DLD1 (cell line): Measurements from ENCODE around the gene GNB2.

Source experiments
- in situ Hi-C: cut with HindIII; loops from 2 replicates; pipeline ENCODE4 v1.10.0; 2017; ENCODE audit warnings: low sequenced_read_pairs

Gene GNB2

DNA sequence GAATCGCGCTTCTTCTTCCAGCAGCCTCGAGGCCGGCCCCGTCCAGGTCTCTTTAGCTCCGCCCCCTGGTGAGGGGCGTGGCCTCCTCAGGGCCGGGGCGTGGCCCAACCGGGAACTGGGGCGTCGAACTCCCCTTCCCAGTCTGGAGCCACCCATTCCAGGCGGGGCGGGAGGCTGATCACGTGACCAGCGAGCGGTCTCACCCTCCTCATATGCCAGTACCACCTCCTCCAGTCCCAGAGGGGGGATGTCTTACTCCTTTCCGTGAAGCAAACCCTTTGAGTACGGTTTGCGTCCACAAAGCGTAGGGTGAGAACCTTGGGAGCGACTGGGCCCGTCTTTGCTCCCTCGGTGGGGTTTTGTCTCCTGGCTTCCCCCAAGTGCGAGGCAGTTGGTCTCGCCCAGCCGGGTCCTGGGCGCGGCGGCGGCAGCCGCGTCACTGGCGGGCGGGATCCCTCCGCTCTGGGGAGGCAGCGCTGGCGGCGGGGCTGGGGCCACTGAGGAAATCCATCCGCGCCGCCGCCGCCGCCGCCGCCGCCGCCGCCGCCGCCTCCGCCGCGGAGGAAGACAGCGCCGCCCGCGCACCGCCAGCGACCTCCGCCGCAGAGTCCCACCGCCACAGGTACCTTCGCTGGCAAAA is at the start of gene GNB2:
Gene GNB2 (plus strand): TSS at position 439 of the 640 bp plus-strand sequence. CDS start 2,526 bp downstream, outside the sequence.
- in situ Hi-C loops = no loop called here

DNA sequence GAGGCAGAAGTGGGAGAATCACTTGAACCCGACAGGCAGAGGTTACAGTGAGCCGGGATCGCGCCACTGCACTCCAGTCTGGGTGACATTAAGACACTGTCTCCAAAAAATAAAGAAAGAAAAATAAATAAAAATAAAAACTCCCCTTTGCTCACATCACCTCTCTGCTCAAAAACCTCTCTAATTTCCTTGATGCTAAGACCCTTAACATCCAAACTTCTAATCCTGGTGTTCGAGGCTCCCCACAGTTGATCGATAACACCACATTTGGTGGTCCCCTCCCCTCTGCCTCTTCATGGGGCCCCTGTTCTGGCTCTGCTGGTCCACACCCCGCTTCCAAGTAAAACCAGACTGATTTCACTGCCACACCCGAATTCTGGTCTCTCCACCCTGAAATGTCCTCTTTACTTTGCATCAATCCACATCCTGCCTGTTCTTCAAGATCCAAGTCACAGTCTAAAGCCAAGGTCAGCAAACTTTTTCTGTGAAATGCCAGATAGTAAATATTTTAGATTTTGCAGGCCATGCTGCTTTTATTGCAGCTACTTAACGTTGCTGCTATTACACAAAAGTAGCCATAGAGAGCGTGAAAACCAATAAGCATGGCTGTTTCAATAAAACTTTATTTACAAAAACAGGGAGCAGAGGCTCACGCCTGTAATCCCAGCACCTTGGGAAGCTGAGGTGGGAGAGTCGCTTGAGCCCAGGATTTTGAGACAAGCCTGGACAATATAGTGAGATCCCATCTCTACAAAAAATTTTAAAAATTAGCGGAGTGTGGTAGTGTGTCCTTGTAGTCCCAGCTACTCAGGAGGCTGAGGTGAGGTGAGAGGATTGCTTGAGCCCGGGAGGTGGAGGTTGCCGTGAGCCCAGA is 49.4 kb upstream of the GNB2 start:
- in situ Hi-C loops = no loop called here

DNA sequence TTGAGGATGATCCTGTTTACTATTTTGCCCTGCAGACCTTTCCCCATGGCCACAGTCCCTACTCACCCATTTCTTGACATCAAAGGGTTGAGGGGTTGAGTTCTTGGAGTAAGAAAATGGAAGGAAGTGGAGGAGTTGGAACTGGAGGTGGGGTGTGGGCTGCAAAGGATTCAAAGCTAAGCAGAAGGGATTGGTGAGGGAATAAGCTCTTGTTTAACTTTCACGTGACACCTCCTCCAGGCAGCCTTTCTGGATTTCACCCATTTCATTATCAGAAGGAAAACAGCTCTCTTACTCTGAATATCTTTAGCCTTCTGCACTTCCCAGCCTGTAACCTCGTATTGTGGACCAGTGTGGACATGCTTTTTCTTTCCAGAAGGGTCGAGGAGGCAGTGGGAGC is 47.5 kb upstream of the GNB2 start:
- in situ Hi-C loops = no loop called here

DNA sequence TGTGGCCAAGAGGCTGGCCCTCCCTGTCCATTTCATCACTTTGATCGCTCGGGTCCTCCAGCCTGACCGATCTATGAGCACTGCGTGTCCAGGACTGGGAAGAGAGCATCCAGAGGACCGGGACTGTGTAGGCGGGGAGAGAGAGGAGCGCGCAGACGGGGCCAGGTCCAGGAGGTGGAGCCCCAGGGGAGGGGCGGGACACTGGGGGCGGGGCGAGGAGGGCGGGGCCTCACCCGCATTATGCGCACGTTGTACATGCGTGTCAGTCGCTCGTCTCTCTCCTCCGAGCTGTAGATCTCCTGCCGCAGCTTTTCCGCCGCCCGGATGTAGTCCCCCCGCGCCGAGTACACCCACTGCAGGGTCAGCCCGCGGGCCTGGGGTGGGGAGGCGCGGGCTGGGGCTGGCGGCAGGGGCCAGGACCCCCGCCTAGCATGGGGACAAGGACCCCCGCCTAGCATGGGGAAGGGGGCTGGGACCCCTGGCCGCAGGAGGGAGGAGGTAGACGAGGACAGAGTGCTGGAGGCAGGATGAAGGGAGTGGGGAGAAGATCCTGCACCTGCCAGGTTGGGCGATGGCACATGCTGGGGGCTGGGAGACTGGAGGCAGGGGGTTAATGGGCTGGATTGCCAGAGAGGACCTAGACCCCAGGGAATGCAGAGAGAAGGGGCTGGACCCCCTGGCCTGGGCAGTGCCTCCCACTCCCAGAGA is 46.9 kb upstream of the GNB2 start:
- in situ Hi-C loops = no loop called here

DNA sequence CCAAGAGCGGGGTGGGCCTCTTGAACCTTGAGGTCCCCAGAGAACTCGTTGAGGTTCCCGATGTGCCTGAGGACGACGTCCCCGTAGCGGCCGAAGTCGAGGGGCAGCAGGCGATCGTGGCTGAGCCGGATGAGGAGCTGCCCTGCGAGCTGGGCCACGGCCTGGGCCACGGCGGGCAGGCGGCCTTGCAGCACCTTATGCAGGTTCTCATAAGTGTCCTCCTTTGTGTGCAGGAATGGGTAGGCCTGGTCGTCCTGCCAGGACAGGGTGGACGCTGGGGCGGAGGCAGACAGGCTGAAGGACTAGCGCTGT is 46.3 kb upstream of the GNB2 start:
- in situ Hi-C loops = no loop called here

DNA sequence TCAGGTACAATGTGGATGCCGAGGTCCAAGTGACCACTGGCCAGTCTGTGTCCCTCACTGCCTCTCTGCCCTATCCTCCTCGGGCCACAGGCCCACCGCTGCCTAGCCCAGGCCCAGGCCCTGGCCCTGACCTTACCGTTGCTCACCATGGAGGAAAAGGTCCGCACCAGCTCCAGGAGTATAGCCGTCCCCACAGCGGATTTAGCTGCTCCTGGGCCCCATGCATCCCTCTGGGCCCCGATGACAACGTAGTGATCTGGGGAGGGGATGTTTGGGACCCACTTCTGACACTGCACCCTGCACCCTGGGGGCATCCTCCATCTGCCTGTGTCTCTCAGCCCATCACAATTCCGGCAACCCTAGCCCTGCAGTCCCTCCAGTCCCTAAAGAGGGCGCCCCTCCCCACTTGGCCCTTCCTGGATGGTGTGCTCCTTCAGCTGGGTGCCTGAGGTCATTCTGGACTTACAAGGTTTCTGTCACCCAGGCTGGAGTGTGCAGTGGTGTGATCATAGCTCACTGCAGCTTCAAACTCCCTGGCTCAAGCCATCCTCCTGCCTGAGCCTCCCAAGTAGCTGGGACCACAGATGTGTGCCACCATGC is 44.3 kb upstream of the GNB2 start:
- in situ Hi-C loops = no loop called here

DNA sequence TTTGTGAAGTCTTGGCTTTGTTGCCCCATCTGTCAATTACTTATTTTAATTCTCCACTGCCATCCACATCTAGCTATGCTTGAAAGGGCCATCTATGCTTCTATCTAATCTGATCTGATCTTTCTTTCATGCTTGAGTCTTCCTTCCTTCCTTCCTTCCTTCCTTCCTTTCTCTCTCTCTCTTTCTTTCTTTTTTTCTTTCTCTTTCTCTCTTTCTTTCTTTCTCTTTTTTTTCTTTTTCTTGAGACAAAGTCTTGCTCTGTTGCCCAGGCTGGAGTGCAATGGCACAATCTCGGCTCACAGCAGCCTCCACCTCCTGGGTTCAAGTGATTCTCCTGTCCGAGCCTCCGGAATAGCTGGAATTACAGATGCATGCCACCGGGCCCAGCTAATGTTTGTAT is 43.5 kb upstream of the GNB2 start:
- in situ Hi-C loops = no loop called here

DNA sequence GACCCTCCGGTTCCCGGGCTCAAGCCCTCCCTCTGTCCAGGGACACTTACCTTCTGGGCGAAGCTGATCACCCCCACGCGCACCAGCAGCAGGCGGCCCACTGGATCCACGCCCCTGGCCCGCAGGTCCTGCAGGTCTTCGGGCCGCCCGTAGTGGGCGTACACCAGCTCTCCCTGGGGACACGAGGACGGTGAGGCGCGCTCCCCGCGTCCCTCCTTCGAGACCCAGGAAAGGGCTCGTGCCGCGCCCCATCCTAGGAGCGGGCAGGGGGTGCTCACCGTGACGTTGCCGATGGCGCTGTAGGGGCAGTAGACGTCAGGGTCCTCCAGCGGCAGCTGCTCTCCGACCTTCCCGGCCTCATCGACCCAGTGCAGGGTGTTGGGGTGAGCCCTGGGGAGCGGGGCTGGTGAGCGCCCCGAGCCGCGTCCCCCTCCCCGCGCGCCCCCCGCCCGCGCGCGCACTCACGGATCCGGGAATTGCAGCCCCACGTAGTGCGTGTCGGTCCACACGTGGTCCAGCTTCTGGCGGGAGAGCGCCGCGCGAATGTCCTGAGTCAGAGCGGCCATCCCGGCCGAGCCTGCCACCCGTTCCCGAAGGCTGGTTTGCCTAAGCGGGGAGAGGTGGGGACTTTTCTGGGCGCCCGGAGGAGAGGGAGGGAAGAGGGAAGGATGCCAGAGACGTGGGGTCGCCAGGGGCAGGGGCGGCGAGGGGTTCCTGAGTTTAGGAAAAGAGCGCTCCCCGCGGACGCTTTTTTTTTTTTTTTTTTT is 40.4 kb upstream of the GNB2 start:
- in situ Hi-C loops = no loop called here

DNA sequence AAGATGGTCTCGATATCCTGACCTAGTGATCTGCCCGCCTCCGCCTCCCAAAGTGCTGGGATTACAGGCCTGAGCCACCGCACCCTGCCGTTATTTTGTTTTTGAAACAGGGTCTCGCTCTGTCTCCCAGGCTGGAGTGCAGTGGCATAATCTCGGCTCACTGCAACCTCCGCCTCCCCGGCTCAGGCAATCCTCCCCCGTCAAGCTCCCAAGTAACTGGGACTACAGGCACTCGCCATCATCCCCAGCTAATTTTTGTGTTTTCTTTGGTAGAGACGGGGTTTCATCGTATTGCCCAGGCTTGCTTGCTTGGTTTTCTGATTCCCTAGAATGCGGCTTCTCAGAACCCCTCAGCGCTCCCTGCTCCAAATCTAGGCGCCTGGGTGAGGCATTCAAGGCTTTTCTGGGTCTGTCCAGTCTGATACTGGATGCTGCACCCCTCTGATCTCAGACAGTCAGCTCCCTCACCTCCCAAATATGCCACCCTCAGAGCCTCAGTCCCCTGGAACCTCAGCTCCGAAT is 33.5 kb upstream of the GNB2 start:
- in situ Hi-C loops = no loop called here

DNA sequence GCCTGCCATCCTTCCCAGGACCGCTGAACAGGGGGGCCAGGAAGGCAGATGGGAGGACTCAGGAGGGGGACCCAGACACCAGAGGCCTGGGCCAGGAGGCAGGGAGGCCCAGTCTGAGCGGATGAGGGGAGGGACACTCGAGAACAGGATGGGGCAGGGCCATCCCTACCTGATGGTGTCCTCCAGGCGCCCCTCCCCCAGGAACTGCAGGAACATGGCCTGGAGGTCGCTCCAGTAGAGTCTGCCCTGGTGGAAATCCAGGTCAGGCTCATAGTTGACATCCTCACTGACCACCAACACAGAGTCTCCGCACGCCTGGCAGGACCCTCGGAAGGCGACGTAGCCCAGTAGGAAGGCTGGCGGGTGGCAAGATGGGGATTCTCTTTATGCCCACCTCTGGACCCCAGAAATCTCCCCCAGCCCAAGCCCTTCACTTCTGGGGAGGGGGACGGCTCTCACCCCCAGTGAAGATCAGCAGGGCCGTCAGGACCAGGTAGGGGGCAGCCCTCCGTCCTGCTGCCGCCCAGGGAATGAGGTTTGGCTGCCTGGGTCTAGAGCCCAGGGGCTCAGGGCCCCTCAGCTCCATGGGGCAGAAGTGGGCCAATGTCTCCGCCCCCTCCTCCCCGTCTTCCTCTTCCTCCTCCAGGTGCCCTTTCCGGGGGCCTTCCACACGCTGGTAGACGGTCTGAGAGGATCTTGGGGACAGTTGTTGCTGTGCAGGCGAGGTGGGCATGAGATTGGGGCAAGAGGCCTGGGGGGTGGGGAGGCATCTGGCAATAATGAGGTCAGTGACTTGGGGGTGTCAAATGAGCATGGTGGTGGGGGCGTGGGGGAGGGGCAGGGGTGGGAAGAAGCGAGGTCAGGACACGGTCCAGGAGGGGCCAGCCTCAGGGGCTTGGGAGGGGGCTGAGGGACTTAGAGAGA is 32.8 kb upstream of the GNB2 start:
- in situ Hi-C loops = no loop called here

DNA sequence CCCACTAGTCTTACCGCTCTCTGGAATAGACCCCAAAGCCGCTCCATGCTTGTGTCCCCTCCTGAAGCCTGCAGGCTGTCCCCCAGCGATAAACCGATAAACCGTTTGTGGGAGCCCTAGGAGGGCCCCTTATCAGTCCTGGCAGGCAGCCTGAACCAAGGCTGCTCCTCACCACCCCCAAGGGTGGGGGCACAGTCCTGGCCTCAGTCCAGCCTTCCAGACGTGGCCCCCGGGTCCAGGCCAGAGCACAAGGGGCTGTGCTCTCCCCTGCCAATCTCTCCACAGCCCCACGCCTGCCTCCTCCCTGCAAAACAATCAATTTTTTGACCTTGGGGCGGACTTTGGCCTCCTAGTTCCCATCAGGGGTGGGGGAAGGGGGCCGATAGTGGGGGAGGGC is 32.1 kb upstream of the GNB2 start, which contains the start of gene TFR2:
Gene TFR2 (minus strand): TSS at position 90 of the 397 bp plus-strand sequence. CDS start 43 bp downstream, at position 47.
- in situ Hi-C loops = no loop called here

DNA sequence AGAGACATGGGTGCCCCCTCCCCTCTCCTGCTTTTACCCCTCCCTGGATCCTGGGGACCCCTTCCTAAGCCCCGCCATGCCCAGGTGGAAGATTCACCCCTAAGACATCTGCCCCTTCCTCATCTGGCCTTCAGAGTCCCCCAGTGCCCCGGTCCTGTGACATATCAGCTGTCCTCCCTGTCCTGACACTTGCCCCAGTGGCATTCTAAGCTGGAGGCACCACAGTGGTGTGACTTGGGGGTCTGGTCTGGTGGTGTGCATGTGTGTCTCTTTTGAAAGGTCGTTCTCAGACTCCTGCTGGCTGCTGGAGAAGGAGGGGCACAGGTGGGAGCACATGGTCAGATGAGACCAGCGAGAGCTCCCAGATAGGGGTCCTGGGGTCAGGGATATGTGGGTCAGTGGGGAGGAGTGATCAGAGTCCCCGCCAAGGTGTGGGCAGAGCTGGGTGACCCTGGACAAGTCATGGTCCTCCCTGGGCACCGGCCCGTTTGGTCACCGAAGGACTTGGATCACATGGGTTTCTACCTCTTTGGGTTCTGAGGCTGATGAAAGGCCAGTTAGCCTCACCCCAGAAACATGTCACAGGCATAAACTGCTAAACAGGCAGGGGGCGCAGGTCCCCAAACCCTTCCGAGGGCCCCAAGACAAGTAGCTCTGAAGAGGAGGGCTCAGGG is 31.5 kb upstream of the GNB2 start:
- in situ Hi-C loops = no loop called here

DNA sequence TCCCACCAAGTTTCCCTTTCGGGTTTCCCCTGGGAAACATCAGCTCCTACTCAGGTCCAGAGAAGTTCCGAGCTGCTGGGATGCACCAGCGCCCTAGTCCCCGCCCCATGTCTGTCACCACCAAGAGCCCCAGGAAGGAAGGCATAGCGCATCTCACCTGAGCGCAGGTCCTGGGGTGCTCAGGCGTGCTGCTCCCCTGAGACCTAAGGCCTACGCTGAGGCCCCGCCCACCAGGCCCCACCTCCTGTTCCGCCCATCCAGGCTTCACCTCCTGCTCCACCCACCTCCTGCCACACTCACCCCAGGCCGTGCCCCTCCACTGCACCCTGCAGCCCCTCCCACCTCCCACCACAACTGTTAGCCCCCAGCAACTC is 31.0 kb upstream of the GNB2 start:
- in situ Hi-C loops = no loop called here

DNA sequence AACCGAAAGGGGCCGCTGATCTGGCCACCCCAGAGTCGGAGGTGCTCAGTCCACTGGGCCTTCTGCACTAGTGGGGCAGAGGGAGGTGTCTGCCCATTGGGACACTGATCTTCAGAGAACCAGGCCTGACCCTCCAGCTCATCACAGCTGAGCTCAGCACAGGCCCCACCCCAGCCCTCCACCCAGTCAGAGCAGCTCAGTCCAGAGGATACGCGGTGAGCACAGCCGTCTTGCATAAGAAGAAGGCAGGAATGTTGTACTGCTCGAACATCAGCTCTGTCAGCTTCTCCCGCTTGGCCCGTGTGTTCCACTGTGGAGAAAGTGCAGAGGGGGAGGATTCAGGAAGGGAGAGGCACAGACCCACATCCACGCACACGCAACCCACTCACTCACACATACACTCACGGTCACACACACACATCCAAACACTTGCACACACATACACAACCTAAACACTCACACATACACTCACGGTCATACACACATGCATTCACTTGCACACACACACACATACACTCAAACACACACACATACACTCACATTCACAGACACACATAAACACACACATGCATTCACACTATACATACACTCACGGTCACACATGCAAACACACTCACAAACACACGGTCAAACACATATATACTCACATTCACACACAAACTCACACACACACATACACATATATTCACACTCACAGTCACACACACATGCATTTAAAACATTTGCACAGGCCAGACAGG is 23.5 kb upstream of the GNB2 start:
- in situ Hi-C loops = no loop called here

DNA sequence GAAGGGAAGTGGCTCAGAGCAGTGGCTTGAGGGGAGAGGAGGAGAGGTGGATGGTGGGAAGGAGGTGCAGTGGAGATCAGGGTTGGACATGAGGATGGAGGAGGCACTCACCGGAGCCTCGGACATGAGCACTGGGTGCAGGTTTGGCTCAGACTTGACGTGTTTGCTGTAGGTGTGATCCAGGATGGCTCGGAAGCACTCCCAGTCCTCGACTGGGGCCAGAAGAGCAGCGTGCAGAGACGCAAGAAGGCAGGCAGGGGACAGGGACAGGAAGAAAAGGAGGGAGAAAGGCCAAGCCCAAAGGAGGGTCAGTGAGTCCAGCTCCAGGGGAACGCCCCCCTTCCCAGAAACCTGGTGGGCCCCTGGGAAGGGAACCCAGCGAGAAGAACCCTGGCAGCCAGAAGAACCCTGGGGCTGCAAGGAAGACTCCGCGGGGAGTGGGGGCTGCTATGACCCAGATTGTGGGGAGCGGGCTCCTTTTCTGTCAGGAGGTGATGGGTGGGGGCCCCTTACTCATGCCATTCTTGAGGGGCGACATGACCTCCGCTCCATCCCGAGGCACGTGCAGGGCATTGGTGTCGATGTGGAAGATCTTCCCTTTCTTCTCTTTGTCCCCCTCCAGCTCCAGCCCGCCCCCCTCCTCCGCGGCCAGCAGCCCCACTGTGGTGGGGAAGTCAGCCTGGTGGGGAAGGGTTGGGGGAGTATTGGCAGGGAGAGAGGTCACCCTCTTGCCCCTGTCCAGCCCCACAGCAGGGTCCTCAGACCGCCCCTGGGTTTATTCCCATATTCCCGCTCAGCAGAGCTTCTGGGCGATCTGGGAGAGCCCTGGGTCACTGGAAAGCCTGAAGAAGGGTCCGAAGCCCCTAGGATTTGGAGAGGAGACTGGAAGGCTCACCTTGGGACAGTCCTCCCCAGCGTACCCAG is 18.4 kb upstream of the GNB2 start:
- in situ Hi-C loops = no loop called here

DNA sequence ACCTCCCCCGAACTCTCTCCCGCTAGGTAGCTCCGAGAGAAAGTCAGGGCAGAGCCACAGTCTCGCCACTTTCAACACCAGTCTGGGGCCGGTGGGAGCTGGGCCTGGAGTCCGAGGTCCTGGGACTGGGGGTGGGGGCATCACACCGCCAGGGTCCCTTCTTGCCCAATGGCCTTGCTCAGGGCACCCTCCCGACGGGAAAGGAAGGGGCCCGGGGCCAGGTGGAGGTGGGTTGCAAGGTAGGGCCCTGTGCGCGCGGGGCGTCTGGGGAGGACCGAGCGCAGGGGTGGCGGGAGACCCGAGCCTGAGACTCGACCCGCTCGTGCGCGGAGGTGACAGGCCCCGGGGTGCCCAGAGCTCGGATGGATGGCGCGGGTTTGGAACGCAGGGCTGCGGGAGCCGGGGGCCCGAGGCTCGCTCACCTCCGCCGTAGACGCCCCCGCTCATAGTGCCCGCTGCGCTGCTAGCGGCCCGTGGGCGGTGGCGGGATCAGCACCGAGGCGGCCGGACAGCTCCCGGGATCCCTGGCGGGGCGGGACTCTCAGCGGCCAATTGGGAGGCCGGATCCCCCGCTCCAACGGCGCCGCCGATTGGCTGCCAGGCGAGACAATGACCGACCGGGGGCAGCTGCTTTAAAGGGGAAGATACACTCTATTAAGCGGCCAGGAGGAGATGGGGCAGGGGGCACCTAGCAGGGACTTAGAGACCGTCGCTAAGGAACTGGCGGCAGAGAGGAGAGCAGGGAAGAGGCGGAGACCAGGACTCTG is 17.4 kb upstream of the GNB2 start, which contains the start of gene ACTL6B:
Gene ACTL6B (minus strand): TSS at position 541 of the 767 bp plus-strand sequence. CDS start 94 bp downstream, at position 447.
- in situ Hi-C loops = no loop called here
